Neural progenitor cell (in vitro differentiated cells): ENCODE data around the gene KRTAP9-4.
"Not testable (repeated sequence)": the region's sequence is repeated elsewhere in the genome, so short reads cannot be mapped to it uniquely, and the experiment has no call there.

ENCODE experiments used
- EZH2 ChIP-seq: fragments of 200-600 bp; sonication (generic); IDR thresholded peaks from 2 replicates; pipeline ENCODE4 v1.6.1; 2017; ENCODE audit warnings: antibody characterized with exemption, mild to moderate bottlenecking, moderate library complexity
- EZH2phosphoT487 ChIP-seq: fragments of 200-600 bp; sonication (generic); IDR thresholded peaks from 2 replicates; pipeline ENCODE4 v1.6.1; 2017; ENCODE audit warnings: antibody characterized with exemption

DNA sequence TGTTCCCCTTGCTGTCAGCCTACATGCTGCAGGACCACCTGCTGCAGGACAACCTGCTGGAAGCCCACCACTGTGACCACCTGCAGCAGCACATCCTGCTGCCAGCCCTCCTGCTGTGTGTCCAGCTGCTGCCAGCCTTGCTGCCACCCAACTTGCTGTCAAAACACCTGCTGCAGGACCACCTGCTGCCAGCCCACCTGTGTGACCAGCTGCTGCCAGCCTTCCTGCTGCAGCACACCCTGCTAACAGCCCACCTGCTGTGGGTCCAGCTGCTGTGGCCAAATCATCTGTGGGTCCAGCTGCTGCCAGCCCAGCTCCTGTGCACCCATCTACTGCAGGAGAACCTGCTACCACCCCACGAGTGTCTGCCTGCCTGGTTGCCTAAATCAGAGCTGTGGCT lies 21.8 kb downstream of the KRTAP9-4 start:
- TF ChIP-seq EZH2, EZH2phosphoT487: not testable (repeated sequence)
